HG03457 (cell line): ENCODE results near the gene NOS1.

Source experiments
- ATAC-seq: cut with Tn5 transposase; IDR thresholded peaks from one replicate; pipeline ENCODE4 v1.9.1; 2021; ENCODE audit warnings: moderate number of reproducible peaks; ENCODE audit not compliant: unreplicated experiment

Gene NOS1

GRCh38 chr12:117365049-117365616 is 3.7 kb upstream of the NOS1 start:
- no peak for ATAC-seq

- ATAC-seq, result no peak
Measured at GRCh38 chr12:117363953-117364486, 2.6 kb upstream of the NOS1 start.

GRCh38 chr12:117363056-117363662 is 1.7 kb upstream of the NOS1 start:
- no peak for ATAC-seq

GRCh38 chr12:117362391-117362790 is 965 bp upstream of the NOS1 start:
- no peak for ATAC-seq

GRCh38 chr12:117361905-117362304 is 479 bp upstream of the NOS1 start:
- no peak for ATAC-seq

GRCh38 chr12:117360551-117361346 is 677 bp downstream of the NOS1 start:
- ATAC-seq, result no peak

- ATAC-seq, result no peak
Measured at GRCh38 chr12:117360222-117360550, 1.2 kb downstream of the NOS1 start.

GRCh38 chr12:117359029-117359845 is 2.2 kb downstream of the NOS1 start:
- ATAC-seq, result no peak

- no peak for ATAC-seq
Measured at GRCh38 chr12:117356048-117356447, 5.4 kb downstream of the NOS1 start.

GRCh38 chr12:117352883-117353282 is 8.5 kb downstream of the NOS1 start:
- no peak for ATAC-seq

GRCh38 chr12:117352206-117352605 is 9.2 kb downstream of the NOS1 start:
- no peak for ATAC-seq

GRCh38 chr12:117350140-117350539 is 11.3 kb downstream of the NOS1 start:
- ATAC-seq, result no peak

- ATAC-seq, result no peak
Measured at GRCh38 chr12:117347588-117347987, 13.8 kb downstream of the NOS1 start.

- ATAC-seq, result no peak
Measured at GRCh38 chr12:117344716-117345115, 16.7 kb downstream of the NOS1 start.

- no peak for ATAC-seq
Measured at GRCh38 chr12:117343849-117344248, 17.6 kb downstream of the NOS1 start.

GRCh38 chr12:117343296-117343695 is 18.1 kb downstream of the NOS1 start:
- no peak for ATAC-seq

GRCh38 chr12:117342682-117343081 is 18.7 kb downstream of the NOS1 start:
- no peak for ATAC-seq

GRCh38 chr12:117342247-117342646 is 19.2 kb downstream of the NOS1 start:
- ATAC-seq, result no peak

- ATAC-seq, result no peak
Measured at GRCh38 chr12:117339104-117339503, 22.3 kb downstream of the NOS1 start.

GRCh38 chr12:117334855-117335587 is 26.4 kb downstream of the NOS1 start:
- ATAC-seq, result no peak

GRCh38 chr12:117334051-117334450 is 27.4 kb downstream of the NOS1 start:
- no peak for ATAC-seq
